SH-SY5Y (cell line): ENCODE measurements around the gene CTXND1.

Source experiments
- GATA2 ChIP-seq: IDR thresholded peaks from 2 replicates; pipeline ENCODE4 v1.6.1; 2011; ENCODE audit warnings: mild to moderate bottlenecking, low read depth, low read length
- GATA3 ChIP-seq: IDR thresholded peaks from 2 replicates; pipeline ENCODE4 v1.6.1; 2011; ENCODE audit warnings: low read depth, mild to moderate bottlenecking, low read length, moderate library complexity

DNA sequence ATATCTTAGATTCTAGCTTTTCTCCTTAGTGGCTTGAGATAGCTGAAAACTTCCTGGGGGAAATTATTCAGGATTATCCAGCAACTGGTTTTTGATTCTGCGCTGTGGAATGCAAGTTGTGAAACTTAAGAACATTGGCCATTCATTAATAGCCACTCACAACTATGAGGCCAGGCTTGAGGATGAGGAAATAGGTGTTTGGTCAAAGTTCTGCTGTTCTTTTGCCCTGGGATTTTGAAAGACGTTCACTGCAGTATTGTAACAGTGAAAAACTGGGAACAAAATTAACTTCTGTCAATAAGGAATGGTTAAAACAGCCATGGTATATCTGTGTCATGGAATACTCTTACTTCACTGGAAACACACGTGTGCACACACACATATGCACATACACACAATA is 44.1 kb downstream of the CTXND1 start:
- TF ChIP-seq GATA2 (no peak), GATA3 (no peak)
